Activated CD4-positive, alpha-beta T cell treated with anti-CD3 and anti-CD28 coated beads, Interleukin-2, amount 50 U/mL, for 4 hours (primary cell): ENCODE measurements around the gene PFDN6.

Source experiments
- DNase-seq, 2 experiments: peaks; one replicate each; pipeline ENCODE4 v3.0.0-alpha.2; 2020

Gene PFDN6

DNA sequence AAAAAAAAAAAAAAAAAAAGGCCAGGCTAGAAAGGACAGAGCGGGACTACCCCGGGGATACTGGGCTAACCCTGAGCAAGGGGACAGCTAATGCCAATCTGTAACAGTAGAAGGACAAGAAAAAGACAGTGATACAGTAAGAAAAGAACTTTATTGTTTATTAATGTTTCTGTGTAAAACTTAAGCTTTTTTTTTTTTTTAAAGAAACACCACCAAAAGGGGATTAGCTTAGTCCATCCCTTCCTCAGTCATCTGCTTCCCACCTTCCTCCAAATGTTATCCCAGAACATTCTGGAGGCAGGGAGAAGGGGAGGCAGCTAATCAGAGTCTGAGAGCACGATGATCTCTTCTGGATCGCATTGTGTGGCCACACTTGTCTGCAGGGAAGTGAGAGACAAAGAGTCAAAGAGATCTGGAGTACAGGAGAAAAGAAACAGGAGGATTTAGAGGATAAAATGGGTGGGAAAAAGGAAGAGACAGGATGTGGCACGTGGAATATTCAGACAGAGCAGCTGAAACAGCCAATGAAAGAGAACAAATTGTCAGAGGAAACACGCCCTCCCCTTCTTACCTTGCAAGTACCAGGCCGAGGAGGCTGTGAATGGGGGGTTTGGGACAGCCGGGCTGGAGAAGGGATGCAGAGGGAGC is 29.1 kb downstream of the PFDN6 start:
- DNase-seq: no peak

DNA sequence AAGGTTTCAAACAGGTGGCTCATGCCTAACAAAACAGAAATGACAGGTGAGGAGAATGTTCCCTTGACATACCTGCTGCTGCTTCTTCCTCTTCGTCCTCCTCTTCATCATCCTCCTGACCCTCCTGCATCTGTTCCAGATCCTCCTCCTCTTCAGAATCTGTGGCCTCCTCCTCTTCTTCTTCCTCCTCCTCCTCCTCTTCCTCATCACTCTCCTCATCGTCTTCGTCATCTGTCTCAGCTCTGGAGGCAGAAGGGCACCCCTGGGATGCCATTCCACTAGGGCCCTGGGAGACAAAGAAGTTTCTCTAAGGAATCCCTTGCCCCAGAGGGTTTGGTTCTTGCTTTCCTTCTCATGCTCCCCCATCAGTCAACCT is 30.5 kb downstream of the PFDN6 start:
- no peak for DNase-seq

DNA sequence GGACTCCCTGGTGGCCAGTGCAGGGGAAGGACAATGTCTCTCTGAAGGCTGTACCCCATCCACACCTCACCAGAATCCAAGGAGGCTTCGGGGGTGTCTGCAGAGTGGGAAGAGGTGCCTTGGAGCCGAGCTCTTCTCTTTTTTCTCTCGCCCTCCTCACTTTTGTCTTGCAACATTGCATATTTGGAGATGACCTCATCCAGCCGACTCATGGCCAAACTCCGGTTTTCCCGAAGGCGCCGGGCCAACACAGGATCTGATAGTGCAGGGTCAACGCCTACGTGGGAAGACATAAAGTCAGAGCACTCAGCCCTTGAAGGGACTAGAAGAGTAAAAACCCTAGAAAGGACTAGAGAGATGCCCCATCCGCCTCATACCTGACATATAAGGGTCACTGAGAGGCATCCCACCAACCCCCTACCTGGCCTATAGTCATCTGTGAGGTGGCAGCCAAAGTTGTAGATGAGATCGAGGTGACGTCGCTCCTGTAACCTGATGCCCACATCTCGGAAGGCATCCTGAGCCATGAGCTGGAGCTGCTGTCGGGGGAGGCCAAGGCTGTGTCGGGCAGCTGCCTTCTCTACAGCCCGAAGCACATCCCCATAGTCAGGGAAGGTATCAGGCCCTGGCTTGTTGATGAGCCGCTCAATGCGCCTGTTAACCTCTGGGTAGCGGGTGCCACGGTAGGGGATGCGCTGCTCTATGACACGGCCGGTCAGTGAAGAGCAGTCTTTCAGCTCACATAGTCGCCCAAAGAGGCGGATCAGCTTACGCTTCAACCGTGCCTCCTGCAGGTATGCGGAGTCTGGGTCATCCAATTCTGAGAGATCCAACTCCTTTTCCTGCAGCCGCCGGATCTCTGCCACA is 31.1 kb downstream of the PFDN6 start:
- DNase-seq: no peak

DNA sequence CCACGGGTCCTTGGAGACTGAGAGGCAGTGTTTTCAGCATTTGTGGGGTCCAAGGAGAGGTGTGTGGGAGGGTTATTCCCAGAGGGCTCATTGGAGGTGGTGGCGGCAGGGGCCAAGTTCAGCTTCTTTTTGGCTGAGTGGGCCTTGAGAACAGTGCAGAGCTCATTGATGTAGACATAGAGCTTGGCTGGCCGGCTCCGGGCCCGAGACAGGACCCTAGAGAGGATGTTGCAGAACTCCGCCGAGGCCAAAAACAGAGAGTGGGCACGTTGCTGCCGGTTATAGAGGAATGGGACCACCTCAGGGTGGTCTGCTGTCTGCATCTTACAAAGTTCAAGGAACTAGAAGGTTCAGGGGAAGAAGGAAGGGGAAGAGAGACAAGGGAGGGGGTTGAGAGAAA is 31.8 kb downstream of the PFDN6 start:
- DNase-seq: no peak

DNA sequence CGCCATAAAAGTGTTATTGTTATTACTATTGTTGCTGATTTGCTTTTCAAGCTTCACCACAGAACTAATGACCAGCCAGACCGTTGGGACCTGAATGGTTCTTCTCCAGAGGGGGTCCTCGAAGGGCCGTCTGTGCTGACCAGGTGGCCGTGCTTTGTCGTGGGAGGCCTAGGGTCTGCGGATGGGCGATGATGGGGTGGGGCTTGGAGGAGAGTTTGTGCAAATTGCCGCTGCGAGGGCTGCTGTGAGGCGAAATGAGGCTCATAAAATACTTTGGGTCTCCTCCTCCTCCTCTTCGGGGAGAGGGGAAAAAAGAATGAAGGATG is 34.2 kb downstream of the PFDN6 start:
- DNase-seq: no peak

DNA sequence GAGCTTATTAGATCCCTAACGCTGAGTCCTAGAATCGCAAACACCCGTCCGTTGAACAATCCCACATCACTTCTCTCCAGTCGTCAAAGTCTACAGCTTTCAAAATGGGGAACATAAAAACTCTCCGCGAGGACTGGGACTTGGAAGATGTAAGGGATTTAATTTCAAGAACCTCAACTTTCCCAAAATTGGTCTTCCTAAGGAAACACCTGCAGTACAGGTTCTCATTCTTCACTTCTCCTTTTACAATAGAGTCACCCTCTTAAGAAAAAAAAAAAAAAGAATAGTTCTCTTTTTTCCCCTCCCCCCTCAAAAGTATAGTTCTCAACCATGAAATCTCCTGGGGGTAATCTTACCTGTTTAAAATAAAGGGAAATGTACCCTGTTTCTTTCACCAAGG is 34.7 kb downstream of the PFDN6 start:
- DNase-seq: no peak

DNA sequence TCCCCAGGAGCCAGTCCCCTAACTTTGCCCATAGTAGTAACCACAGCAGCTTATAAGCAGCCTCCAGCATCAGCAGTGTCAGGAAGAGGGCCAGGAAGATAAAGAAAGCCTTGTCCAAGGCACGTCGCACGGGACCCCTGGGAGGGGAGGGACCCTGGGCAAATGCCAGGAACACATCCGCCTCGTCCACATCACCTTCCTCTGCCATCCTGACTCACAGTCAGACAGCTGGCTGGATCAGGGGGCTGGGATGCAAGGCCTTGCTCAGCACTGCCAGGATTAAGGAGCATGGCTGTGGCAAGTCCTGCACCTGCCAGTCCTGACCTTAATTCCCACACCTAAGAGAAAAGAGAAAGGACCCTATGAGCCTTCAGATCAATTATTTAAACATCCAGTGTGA is 39.7 kb downstream of the PFDN6 start:
- DNase-seq: no peak

DNA sequence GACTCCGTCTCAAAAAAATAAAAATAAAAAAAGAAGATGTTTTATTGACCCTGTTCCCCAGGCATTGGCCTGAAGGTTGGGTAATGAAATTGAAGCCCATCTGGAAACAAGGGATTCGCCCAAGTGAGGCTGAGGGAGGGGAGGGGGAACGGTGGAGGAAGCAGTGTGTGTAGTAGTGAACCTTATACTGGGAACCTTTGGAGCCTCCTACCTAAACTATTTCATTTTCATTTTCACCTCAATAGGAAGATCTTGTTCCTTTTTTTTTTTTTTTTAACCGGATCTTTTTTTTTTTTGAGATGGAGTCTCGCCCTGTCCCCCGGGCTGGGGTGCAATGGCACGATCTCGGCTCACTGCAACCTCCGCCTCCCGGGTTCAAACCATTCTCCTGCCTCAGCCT is 41.3 kb downstream of the PFDN6 start:
- no peak for DNase-seq

DNA sequence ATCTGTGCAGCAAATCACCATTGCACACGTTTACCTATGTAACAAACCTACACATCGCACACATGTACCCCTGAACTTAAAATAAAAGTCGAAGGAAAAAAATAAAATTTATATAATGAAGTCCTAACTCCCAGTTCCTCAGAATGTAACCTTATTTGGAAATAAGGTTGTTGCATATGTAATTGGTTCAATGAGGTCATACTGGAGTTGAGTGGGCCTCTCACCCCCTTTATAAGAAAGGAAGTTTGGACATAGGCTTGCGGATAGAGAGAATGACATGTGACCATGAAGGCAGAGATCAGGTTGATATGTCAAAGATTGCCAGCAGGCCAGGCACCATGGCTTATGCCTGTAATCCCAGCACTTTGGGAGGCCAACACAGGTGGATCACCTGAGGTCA is 44.3 kb downstream of the PFDN6 start:
- no peak for DNase-seq

DNA sequence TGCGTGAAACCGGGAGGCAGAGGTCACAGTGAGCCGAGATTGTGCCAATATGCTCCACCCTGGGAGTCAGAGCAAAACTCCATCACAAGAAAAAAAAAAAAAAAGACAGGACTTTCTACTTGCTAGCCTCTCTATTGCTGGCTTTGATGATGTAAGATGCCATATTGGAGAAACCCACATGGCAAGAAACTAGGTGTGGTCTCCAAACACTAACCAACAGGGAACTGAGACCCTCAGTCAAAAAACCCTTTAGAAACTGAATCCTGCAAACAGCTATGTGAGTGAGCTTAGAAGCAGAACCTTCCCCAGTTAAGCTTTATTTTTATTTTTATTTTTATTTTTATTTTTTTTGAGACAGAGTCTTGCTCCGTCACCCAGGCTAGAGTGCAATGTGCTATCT is 46.5 kb downstream of the PFDN6 start:
- no peak for DNase-seq

DNA sequence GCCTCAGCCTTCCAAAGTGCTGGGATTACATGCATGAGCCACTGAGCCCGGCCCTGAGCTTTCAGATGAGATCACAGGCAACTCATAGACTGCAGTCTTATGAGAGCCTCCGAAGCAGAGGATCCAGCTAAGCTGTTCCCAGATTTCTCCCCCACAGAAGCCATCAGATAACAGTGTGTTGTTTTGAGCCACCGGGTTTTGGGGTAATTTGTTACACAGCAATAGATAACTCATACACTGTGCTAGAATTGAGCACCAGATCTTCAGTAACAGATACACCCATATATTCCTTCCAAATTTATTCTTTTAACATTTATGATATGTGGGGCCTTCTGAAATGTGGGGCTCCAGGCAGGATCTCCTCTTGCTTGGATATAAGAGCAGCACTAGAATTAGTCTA is 47.1 kb downstream of the PFDN6 start:
- DNase-seq: no peak

DNA sequence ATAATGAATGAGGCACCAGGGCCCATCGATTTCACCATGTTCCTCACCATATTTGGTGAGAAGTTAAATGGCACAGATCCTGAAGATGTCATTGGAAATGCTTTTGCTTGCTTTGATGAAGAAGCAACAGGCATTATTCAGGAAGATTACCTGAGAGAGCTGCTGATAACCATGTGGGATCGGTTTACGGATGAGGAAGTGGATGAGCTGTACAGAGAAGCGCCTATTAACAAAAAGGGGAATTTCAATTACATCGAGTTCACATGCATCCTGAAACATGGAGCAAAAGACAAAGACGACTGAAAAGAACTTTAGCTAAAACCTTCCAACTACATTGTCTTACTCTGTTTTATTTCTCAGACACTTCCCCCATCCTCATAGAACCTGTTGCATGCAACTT is 49.8 kb downstream of the PFDN6 start:
- DNase-seq: no peak
